SKM-1 treated with dmso at 0.1 percent for 144 hours (cell line): Measurements from ENCODE around the gene SPEN.
"Not testable (repeated sequence)": the region's sequence is repeated elsewhere in the genome, so short reads cannot be mapped to it uniquely, and the experiment has no call there.

Experiments used
- DNase-seq: peaks from one replicate; lab custom pipeline; 2025; ENCODE audit not compliant: unreplicated experiment; lab: John Stamatoyannopoulos, UW

The SPEN gene

GRCh38 chr1:15847100-15847892 lies at the start of gene SPEN:
Gene SPEN (plus strand): TSS chr1:15847707. CDS start chr1:15848068, 361 bp downstream.
- DNase-seq: peak; percentile 94

GRCh38 chr1:15799004-15799867 lies 48.3 kb upstream of the SPEN start:
- no peak for DNase-seq

- DNase-seq: no peak
Measured at GRCh38 chr1:15799928-15800835, 47.3 kb upstream of the SPEN start.

GRCh38 chr1:15802234-15802965 lies 45.1 kb upstream of the SPEN start:
- no peak for DNase-seq

DNA sequence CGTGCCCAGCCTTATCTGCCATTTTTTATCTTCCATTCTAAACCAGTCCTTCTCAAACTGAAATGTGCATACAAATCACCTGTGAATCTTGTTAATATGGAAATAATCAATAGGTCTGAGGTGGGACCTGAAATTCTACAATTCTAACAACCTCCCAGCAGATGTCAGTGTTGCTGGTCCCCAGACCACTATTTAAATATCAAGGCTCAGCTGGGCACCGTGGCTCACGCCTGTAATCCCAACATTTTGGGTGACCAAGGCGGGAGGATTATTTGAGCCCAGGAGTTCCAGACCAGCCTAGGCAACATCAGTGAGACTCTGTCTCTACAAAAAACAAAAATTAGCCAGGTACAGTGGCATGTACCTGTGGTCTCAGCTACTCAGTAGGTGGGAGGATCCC lies 44.1 kb upstream of the SPEN start:
- DNase-seq: no peak

DNA sequence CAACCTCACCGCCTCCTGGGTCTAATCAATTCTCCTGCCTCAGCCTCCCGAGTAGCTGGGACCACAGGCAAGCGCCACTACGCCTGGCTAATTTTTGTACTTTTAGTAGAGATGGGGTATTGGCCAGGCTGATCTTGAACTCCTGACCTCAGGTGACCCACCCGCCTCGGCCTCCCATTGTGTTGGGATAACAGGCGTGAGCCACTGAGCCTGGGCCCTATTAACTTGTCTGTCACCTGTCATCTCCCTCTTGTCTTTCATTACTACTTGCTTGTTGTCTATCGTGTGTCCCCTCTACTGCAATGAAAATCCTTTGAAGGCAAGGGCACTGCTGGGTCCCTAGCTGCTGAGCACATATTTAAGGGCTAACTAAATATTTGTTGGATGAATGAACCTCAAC lies 43.4 kb upstream of the SPEN start:
- DNase-seq: no peak

- DNase-seq: no peak
Measured at GRCh38 chr1:15807121-15807520, 40.4 kb upstream of the SPEN start.

DNA sequence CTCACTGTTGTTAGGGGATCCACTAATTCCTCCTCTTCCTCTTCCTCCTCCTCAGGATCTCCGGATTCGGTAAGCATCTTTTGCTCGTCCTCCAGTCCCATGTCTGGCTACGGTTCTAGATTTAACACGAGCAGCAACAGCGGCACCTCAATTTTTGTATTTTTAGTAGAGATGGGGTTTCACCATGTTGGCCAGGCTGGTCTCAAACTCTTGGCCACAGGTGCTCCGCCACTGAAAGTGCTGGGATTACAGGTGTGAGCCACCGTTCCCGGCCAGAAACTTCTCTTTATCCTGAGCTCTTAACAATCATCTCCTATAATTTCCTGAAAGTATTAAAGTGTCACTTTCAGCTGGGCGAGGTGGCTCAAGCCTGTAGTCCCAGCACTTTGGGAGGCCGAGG lies 40.0 kb upstream of the SPEN start, which contains the start of gene UQCRHL:
Gene UQCRHL, minus strand, starts transcription at position 101 of the 400 bp plus-strand sequence. Its CDS starts 0 bp downstream, at position 101.
- DNase-seq: not testable (repeated sequence)

GRCh38 chr1:15808955-15809354 lies 38.6 kb upstream of the SPEN start:
- no peak for DNase-seq

- DNase-seq: no peak
Measured at GRCh38 chr1:15810073-15810472, 37.4 kb upstream of the SPEN start.

DNA sequence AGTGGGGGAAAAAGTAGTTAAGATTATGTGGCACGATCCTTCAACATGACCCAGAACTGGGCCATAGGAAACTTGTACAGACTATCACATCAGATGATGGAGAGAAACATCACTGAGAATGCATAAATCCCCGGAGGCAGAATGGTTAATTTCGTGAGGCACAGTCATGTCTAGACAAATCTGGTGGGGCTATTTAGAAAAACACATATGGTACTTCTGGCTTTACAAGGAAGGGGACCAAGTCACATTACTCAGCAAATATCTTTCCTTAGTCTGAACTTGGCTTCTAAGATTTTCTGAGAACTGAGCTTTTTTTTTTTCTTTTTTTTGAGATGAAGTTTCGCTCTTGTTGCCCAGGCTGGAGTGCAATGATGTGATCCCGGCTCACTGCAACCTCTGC lies 30.8 kb upstream of the SPEN start:
- no peak for DNase-seq

DNA sequence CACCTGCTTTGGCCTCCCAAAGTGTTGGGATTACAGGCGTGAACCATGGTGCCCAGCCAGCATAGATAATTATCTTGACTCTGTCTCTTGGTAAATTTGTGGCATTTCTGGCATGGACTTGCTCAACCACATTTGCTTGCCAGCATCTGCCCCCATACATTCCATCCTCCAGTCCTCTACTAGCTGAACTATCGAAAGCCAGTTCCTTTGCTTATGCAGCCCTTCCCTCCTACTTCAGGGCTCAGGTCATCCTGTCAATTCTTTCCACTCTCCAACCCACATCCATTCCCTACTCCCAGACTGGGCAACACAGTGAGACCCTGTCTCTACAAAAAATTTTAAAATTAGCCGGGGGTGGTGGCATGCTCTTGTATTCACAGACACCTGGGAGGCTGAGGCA lies 27.0 kb upstream of the SPEN start:
- no peak for DNase-seq

GRCh38 chr1:15825800-15826199 lies 21.7 kb upstream of the SPEN start:
- DNase-seq: no peak

GRCh38 chr1:15826810-15827507 lies 20.5 kb upstream of the SPEN start:
- no peak for DNase-seq

GRCh38 chr1:15827567-15827966 lies 19.9 kb upstream of the SPEN start:
- not testable (repeated sequence) for DNase-seq

DNA sequence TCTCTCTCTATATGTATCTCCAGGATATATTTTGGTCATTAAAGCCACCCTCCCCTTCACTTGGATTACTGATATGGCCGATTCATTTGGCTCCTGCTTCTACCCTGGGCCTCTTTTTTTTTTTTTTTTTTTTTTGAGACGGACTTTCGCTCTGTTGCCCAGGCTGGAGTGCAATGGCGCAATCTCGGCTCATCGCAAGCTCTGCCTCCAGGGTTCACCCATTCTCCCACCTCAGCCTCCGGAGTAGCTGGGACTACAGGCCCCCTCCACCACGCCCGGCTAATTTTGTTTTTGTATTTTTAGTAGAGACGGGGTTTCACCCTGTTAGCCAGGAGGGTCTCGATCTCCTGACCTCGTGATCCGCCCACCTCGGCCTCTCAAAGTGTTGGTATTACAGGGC lies 18.6 kb upstream of the SPEN start:
- not testable (repeated sequence) for DNase-seq

GRCh38 chr1:15830258-15830657 lies 17.2 kb upstream of the SPEN start:
- no peak for DNase-seq

- DNase-seq: peak; percentile 65
Measured at GRCh38 chr1:15833069-15833679, 14.3 kb upstream of the SPEN start.

GRCh38 chr1:15833842-15834405 lies 13.6 kb upstream of the SPEN start:
- DNase-seq: no peak
